Trophoblast cell (in vitro differentiated cells and primary cell): ENCODE measurements around the gene THRA.

ENCODE experiments used
- DNase-seq, 2 donors: peaks; one replicate each; pipeline ENCODE4 v3.0.0-alpha.2; 2016
- H2AFZ ChIP-seq: 2 replicates; pipeline ENCODE4 v1.6.1; 2013; ENCODE audit warnings: low read length, moderate library complexity, mild to moderate bottlenecking; ENCODE audit not compliant: insufficient read depth, poor library complexity
- H2AK5ac ChIP-seq: 2 replicates; pipeline ENCODE4 v1.6.1; 2013; ENCODE audit warnings: mild to moderate bottlenecking, low read length
- H2BK120ac ChIP-seq: 2 replicates; pipeline ENCODE4 v1.6.1; 2013; ENCODE audit warnings: low read length, mild to moderate bottlenecking, moderate library complexity; ENCODE audit not compliant: insufficient read depth, poor library complexity
- H2BK12ac ChIP-seq: 2 replicates; pipeline ENCODE4 v1.6.1; 2013; ENCODE audit warnings: mild to moderate bottlenecking, low read length, moderate library complexity
- H2BK5ac ChIP-seq: 2 replicates; pipeline ENCODE4 v1.6.1; 2013; ENCODE audit warnings: low read length, low read depth, moderate library complexity, mild to moderate bottlenecking; ENCODE audit not compliant: poor library complexity
- H3K14ac ChIP-seq: 2 replicates; pipeline ENCODE4 v1.6.1; 2013; ENCODE audit warnings: mild to moderate bottlenecking, low read length
- H3K18ac ChIP-seq: 2 replicates; pipeline ENCODE4 v1.6.1; 2013; ENCODE audit warnings: mild to moderate bottlenecking, low read length
- H3K23ac ChIP-seq: 2 replicates; pipeline ENCODE4 v1.6.1; 2013; ENCODE audit warnings: low read length
- H3K27ac ChIP-seq: 2 replicates; pipeline ENCODE4 v1.5.1; 2013; ENCODE audit warnings: low read depth, mild to moderate bottlenecking, inconsistent platforms, low read length, moderate library complexity
- H3K27me3 ChIP-seq: 2 replicates; pipeline ENCODE4 v1.6.1; 2013; ENCODE audit warnings: inconsistent platforms, mild to moderate bottlenecking, low read length, moderate library complexity; ENCODE audit not compliant: insufficient read depth
- H3K36me3 ChIP-seq, 2 experiments: 1 replicate in 1 of 2; 2 replicates in 1 of 2; pipeline ENCODE4 v1.6.1; 2013; ENCODE audit warnings: low read length in 2 of 2, mild to moderate bottlenecking in 2 of 2, moderate library complexity in 1 of 2; ENCODE audit not compliant: insufficient read depth in 2 of 2, control insufficient read depth in 1 of 2
- H3K4ac ChIP-seq: 2 replicates; pipeline ENCODE4 v1.6.1; 2013; ENCODE audit warnings: low read depth, mild to moderate bottlenecking, low read length, moderate library complexity
- H3K4me1 ChIP-seq, 2 experiments: 1 replicate in 1 of 2; 2 replicates in 1 of 2; pipeline ENCODE4 v1.6.1; 2013; ENCODE audit warnings: low read length in 2 of 2, mild to moderate bottlenecking in 2 of 2, moderate library complexity in 1 of 2; ENCODE audit not compliant: insufficient read depth in 2 of 2, control insufficient read depth in 1 of 2
- H3K4me2 ChIP-seq: 2 replicates; pipeline ENCODE4 v1.6.1; 2013; ENCODE audit warnings: inconsistent platforms, mild to moderate bottlenecking, low read length, moderate library complexity
- H3K4me3 ChIP-seq: 2 replicates; pipeline ENCODE4 v1.5.1; 2013; ENCODE audit warnings: mild to moderate bottlenecking, low read depth, low read length, inconsistent platforms
- H3K79me1 ChIP-seq: one replicate; pipeline ENCODE4 v1.6.1; 2013; ENCODE audit warnings: low read length
- H3K79me2 ChIP-seq: 2 replicates; pipeline ENCODE4 v1.6.1; 2013; ENCODE audit warnings: low read length, mild to moderate bottlenecking; ENCODE audit not compliant: control insufficient read depth, insufficient read depth, poor library complexity
- H3K9ac ChIP-seq: 2 replicates; pipeline ENCODE4 v1.6.1; 2013; ENCODE audit warnings: mild to moderate bottlenecking, low read length
- H3K9me3 ChIP-seq: 2 replicates; pipeline ENCODE4 v1.6.1; 2013; ENCODE audit warnings: low read depth, mild to moderate bottlenecking, control low read depth, inconsistent platforms, low read length; ENCODE audit not compliant: insufficient read depth
- H4K12ac ChIP-seq: 2 replicates; pipeline ENCODE4 v1.6.1; 2013; ENCODE audit warnings: low read depth, mild to moderate bottlenecking, low read length, moderate library complexity
- H4K8ac ChIP-seq: 2 replicates; pipeline ENCODE4 v1.6.1; 2013; ENCODE audit warnings: low read depth, mild to moderate bottlenecking, low read length, moderate library complexity
- H4K91ac ChIP-seq: one replicate; pipeline ENCODE4 v1.6.1; 2013; ENCODE audit warnings: low read depth, mild to moderate bottlenecking, low read length, moderate library complexity
- WGBS: extraction: QIAGEN DNeasy Blood & Tissue Kit; methylation state at CpG from one replicate; pipeline ENCODE4 v1.1.7; 2013; ENCODE audit warnings: missing lambda C conversion rate; ENCODE audit not compliant: insufficient read length, insufficient coverage; ENCODE audit errors: extremely low coverage; 5-methylcytosine and 5-hydroxymethylcytosine counted together

Gene THRA

GRCh38 chr17:40072040-40072734 lies 9.4 kb downstream of the THRA start:
- no peak overlapping the region for H3K18ac ChIP-seq
- H4K12ac ChIP-seq, result no peak overlapping the region
- H3K27ac ChIP-seq, result no peak overlapping the region
- H3K4me1 ChIP-seq, result peaks cover 5 to 13% of the 10 kb centered on the region in 2 experiments
- H3K9ac ChIP-seq, result no peak overlapping the region
- H3K36me3 ChIP-seq, result peaks cover 0 to 2% of the 10 kb centered on the region in 2 experiments
- no peak overlapping the region for H3K4ac ChIP-seq
- no peak overlapping the region for H4K8ac ChIP-seq
- H2BK120ac ChIP-seq, result no peak overlapping the region
- DNase-seq, result no peak
- H3K14ac ChIP-seq, result no peak overlapping the region
- no peak overlapping the region for H2BK12ac ChIP-seq
- H2BK5ac ChIP-seq, result no peak overlapping the region
- no peaks in the 10 kb centered on the region for H3K79me1 ChIP-seq
- no peaks in the 10 kb centered on the region for H3K79me2 ChIP-seq
- H2AFZ ChIP-seq, result no peak overlapping the region
- no peak overlapping the region for H3K4me3 ChIP-seq
- no peak overlapping the region for H4K91ac ChIP-seq
- no peaks in the 10 kb centered on the region for H3K9me3 ChIP-seq
- H2AK5ac ChIP-seq, result no peak overlapping the region
- no peak overlapping the region for H3K23ac ChIP-seq
- H3K27me3 ChIP-seq, result no peaks in the 10 kb centered on the region
- no CpG with 5 or more reads among the region's 19 CpGs for WGBS
- no peak overlapping the region for H3K4me2 ChIP-seq

GRCh38 chr17:40072735-40073346 lies 10.1 kb downstream of the THRA start:
- WGBS, result no CpG with 5 or more reads among the region's 8 CpGs
- Histone ChIP-seq H2BK12ac (no peak overlapping the region), H3K79me1 (no peaks in the 10 kb centered on the region), H3K27ac (no peak overlapping the region), H2AFZ (no peak overlapping the region), H4K91ac (no peak overlapping the region), H3K36me3 (peaks cover 0 to 3% of the 10 kb centered on the region in 2 experiments), H2BK5ac (no peak overlapping the region), H3K4me2 (no peak overlapping the region), H3K4me1 (peaks cover 5 to 13% of the 10 kb centered on the region in 2 experiments), H4K8ac (no peak overlapping the region), H3K9ac (no peak overlapping the region), H2BK120ac (no peak overlapping the region), H3K4ac (no peak overlapping the region), H2AK5ac (no peak overlapping the region), H3K79me2 (no peaks in the 10 kb centered on the region), H3K27me3 (no peaks in the 10 kb centered on the region), H3K23ac (no peak overlapping the region), H4K12ac (no peak overlapping the region), H3K9me3 (no peaks in the 10 kb centered on the region), H3K14ac (no peak overlapping the region), H3K18ac (no peak overlapping the region), H3K4me3 (no peak overlapping the region)
- DNase-seq, result no peak

GRCh38 chr17:40073454-40074174 lies 10.8 kb downstream of the THRA start:
- H4K12ac ChIP-seq, result no peak overlapping the region
- H3K18ac ChIP-seq, result no peak overlapping the region
- no peaks in the 10 kb centered on the region for H3K79me2 ChIP-seq
- no peaks in the 10 kb centered on the region for H3K9me3 ChIP-seq
- H3K27me3 ChIP-seq, result no peaks in the 10 kb centered on the region
- no CpG with 5 or more reads among the region's 7 CpGs for WGBS
- H2BK5ac ChIP-seq, result no peak overlapping the region
- H3K9ac ChIP-seq, result no peak overlapping the region
- H3K36me3 ChIP-seq, result peaks cover 0 to 3% of the 10 kb centered on the region in 2 experiments
- H3K4ac ChIP-seq, result no peak overlapping the region
- H4K8ac ChIP-seq, result no peak overlapping the region
- H3K79me1 ChIP-seq, result no peaks in the 10 kb centered on the region
- no peak overlapping the region for H3K4me2 ChIP-seq
- H3K23ac ChIP-seq, result no peak overlapping the region
- no peak overlapping the region for H2AFZ ChIP-seq
- H2AK5ac ChIP-seq, result no peak overlapping the region
- no peak overlapping the region for H2BK12ac ChIP-seq
- H3K4me1 ChIP-seq, result peaks cover 5 to 13% of the 10 kb centered on the region in 2 experiments
- no peak overlapping the region for H3K14ac ChIP-seq
- no peak overlapping the region for H4K91ac ChIP-seq
- H3K4me3 ChIP-seq, result no peak overlapping the region
- no peak overlapping the region for H2BK120ac ChIP-seq
- H3K27ac ChIP-seq, result no peak overlapping the region
- no peak for DNase-seq

- H2BK12ac ChIP-seq, result no peak overlapping the region
- H4K91ac ChIP-seq, result no peak overlapping the region
- no peaks in the 10 kb centered on the region for H3K79me1 ChIP-seq
- no peak overlapping the region for H3K18ac ChIP-seq
- H3K14ac ChIP-seq, result no peak overlapping the region
- H3K27me3 ChIP-seq, result no peaks in the 10 kb centered on the region
- H3K9ac ChIP-seq, result no peak overlapping the region
- peaks cover 5 to 10% of the 10 kb centered on the region in 2 experiments for H3K4me1 ChIP-seq
- no peak overlapping the region for H2BK5ac ChIP-seq
- no peak overlapping the region for H3K27ac ChIP-seq
- H3K79me2 ChIP-seq, result no peaks in the 10 kb centered on the region
- H3K4me2 ChIP-seq, result no peak overlapping the region
- no peak overlapping the region for H3K23ac ChIP-seq
- H3K9me3 ChIP-seq, result no peaks in the 10 kb centered on the region
- H3K36me3 ChIP-seq, result peaks cover 0 to 3% of the 10 kb centered on the region in 2 experiments
- H2AFZ ChIP-seq, result no peak overlapping the region
- no peak overlapping the region for H2AK5ac ChIP-seq
- no peak overlapping the region for H4K12ac ChIP-seq
- no peak overlapping the region for H3K4me3 ChIP-seq
- WGBS, result no CpG with 5 or more reads among the region's 8 CpGs
- H4K8ac ChIP-seq, result no peak overlapping the region
- no peak overlapping the region for H3K4ac ChIP-seq
- no peak for DNase-seq
- H2BK120ac ChIP-seq, result no peak overlapping the region
Observed at GRCh38 chr17:40074175-40074512, 11.4 kb downstream of the THRA start.
